K562 (cell line): ENCODE measurements around the gene KRT35. TPM values are rescaled to one million over a fixed set of nuclear protein-coding genes. Genes with fewer than 3 reads are reported as not detected.

Experiments
- ATAC-seq: fragments of 200-7000 bp; cut with Tn5 transposase; 3 replicates; pipeline ENCODE4 v1.9.1; 2020; ENCODE audit warnings: moderate library complexity
- BruUV-seq: library from RNA; stranded (reverse); fragments of 400-500 nt; replicated peaks from 2 replicates; lab custom pipeline; 2021; lab: Mats Ljungman, UMichigan
- CTCF ChIA-PET: fragments of 300-600 bp; formaldehyde crosslinking; extraction: SDS; loops from one replicate; lab custom pipeline; 2021; ENCODE audit warnings: low intra/inter-chr PET ratio; lab: Yijun Ruan, JAX
- POLR2A ChIA-PET: fragments of 300-600, 350-650 bp; sonication (Branson Sonifier 250); formaldehyde crosslinking; extraction: SDS; loops from one replicate; lab custom pipeline; 2021; ENCODE audit warnings: antibody characterized with exemption, inconsistent platforms; lab: Yijun Ruan, JAX
- DNase-seq, 4 experiments: peaks; one replicate each; pipeline versions ENCODE4 v3.0.0 to v3.0.0-alpha.2; 2011 to 2018; ENCODE audit warnings: low spot score in 3 of 4, mixed read lengths in 3 of 4; ENCODE audit errors: extremely low read depth in 1 of 4
- FAIRE-seq: peaks from 2 replicates; lab custom pipeline; 2011; peaks lifted over from hg19 to GRCh38; lab: Jason Lieb, UNC
- H2AFZ ChIP-seq: 2 replicates; pipeline ENCODE4 v1.6.0; 2011; ENCODE audit warnings: low read depth, low read length, control low read depth, inconsistent platforms
- H3K27ac ChIP-seq: fragments of 200-600 bp; 3 replicates; pipeline ENCODE4 v1.8.0; 2011; ENCODE audit warnings: low read depth, mild to moderate bottlenecking, control low read depth, inconsistent platforms, low read length, moderate library complexity, mixed read lengths; ENCODE audit errors: extremely low read depth
- H3K27me3 ChIP-seq, 2 experiments: fragments of 300-600 bp in 1 of 2; 2 replicates in 1 of 2; 3 replicates in 1 of 2; pipeline versions ENCODE4 v1.6.0 to v1.8.0; 2011; ENCODE audit warnings: inconsistent platforms in 2 of 2, low read length in 2 of 2, mild to moderate bottlenecking in 1 of 2, mixed read lengths in 1 of 2, moderate library complexity in 1 of 2; ENCODE audit not compliant: control insufficient read depth in 2 of 2, insufficient read depth in 2 of 2
- H3K36me3 ChIP-seq: fragments of 300-600 bp; 3 replicates; pipeline ENCODE4 v1.8.0; 2011; ENCODE audit warnings: mild to moderate bottlenecking, low read length, inconsistent platforms; ENCODE audit not compliant: control insufficient read depth, insufficient read depth
- H3K4me1 ChIP-seq, 2 experiments: fragments of 200-600 bp in 1 of 2; replicated peaks in 1 of 2; 2 replicates in 1 of 2; 3 replicates in 1 of 2; pipeline versions ENCODE4 v1.5.1 to v1.8.0; 2011; ENCODE audit warnings: inconsistent platforms in 2 of 2, low read length in 2 of 2, mild to moderate bottlenecking in 1 of 2, mixed read lengths in 1 of 2, moderate library complexity in 1 of 2; ENCODE audit not compliant: control insufficient read depth in 2 of 2, insufficient read depth in 2 of 2
- H3K4me2 ChIP-seq: 2 replicates; pipeline ENCODE4 v1.6.1; 2011; ENCODE audit warnings: low read length, control low read depth, inconsistent platforms, mixed read lengths; ENCODE audit not compliant: insufficient read depth
- H3K4me3 ChIP-seq: fragments of 200-600 bp; sonication (generic), shearing (Covaris generic); 2 replicates; pipeline ENCODE4 v1.5.1; 2016; ENCODE audit warnings: control low read depth, inconsistent platforms
- H3K79me2 ChIP-seq: fragments of 200-600 bp; 3 replicates; pipeline ENCODE4 v1.8.0; 2011; ENCODE audit warnings: low read length, inconsistent platforms; ENCODE audit not compliant: control insufficient read depth, insufficient read depth
- H3K9ac ChIP-seq, 2 experiments: 2 replicates each; pipeline versions ENCODE4 v1.6.0 to v1.6.1; 2011; ENCODE audit warnings: low read depth in 2 of 2, low read length in 2 of 2, control low read depth in 1 of 2, inconsistent platforms in 1 of 2, mild to moderate bottlenecking in 1 of 2, mixed read lengths in 1 of 2; ENCODE audit not compliant: insufficient read depth in 1 of 2
- H3K9me1 ChIP-seq: one replicate; pipeline ENCODE4 v1.6.0; 2011; ENCODE audit warnings: inconsistent platforms, mild to moderate bottlenecking, low read length, moderate library complexity; ENCODE audit not compliant: control insufficient read depth, insufficient read depth
- H3K9me3 ChIP-seq: replicated peaks from 2 replicates; pipeline ENCODE4 v1.5.1; 2011; ENCODE audit warnings: low read depth, low read length, inconsistent platforms; ENCODE audit not compliant: control insufficient read depth, insufficient read depth
- H4K20me1 ChIP-seq: replicated peaks from 2 replicates; pipeline ENCODE4 v1.6.1; 2011; ENCODE audit warnings: low read length, inconsistent platforms, mixed read lengths; ENCODE audit not compliant: control insufficient read depth, insufficient read depth
- CBX8 ChIP-seq: fragments of 200-600 bp; sonication (generic); IDR thresholded peaks from 2 replicates; pipeline ENCODE4 v1.6.1; 2012; ENCODE audit warnings: borderline replicate concordance, mixed run types, low read depth, mild to moderate bottlenecking, moderate library complexity, mixed read lengths, low read length, control low read depth, inconsistent platforms; ENCODE audit not compliant: poor library complexity, severe bottlenecking; ENCODE audit errors: extremely low read depth
- ETS1 ChIP-seq: conservative IDR thresholded peaks from 2 replicates; pipeline ENCODE4 v1.6.1; 2011; ENCODE audit warnings: low read depth, mild to moderate bottlenecking, low read length; ENCODE audit not compliant: control insufficient read depth
- IRF2 ChIP-seq: sonication (generic); formaldehyde crosslinking; IDR thresholded peaks from 2 replicates; pipeline ENCODE4 v1.8.1; 2022; ENCODE audit warnings: mild to moderate bottlenecking, missing genetic modification reagents
- KDM4B ChIP-seq, 2 experiments: fragments of 450-650 bp in 1 of 2; sonication (generic) in 1 of 2; IDR thresholded peaks; 2 replicates each; pipeline ENCODE4 v1.6.1; 2016 to 2017; ENCODE audit warnings: borderline replicate concordance in 2 of 2, antibody characterized with exemption in 1 of 2, low read depth in 1 of 2, mild to moderate bottlenecking in 1 of 2
- KLF10 ChIP-seq: fragments of 250-450 bp; sonication (Bioruptor Pico); IDR thresholded peaks from 2 replicates; pipeline ENCODE4 v1.6.1; 2021; ENCODE audit warnings: matching md5 sums
- TFAM ChIP-seq: fragments of 250-450 bp; sonication (Bioruptor Pico); conservative IDR thresholded peaks from 2 replicates; pipeline ENCODE4 v1.5.0; 2021; ENCODE audit warnings: mild to moderate bottlenecking, moderate library complexity
- TFE3 ChIP-seq: fragments of 450-650 bp; formaldehyde crosslinking; IDR thresholded peaks from 2 replicates; pipeline ENCODE4 v1.4.0; 2020; ENCODE audit warnings: mild to moderate bottlenecking, mixed read lengths
- ZNF589 ChIP-seq: fragments of 200-800 bp; sonication (Bioruptor generic); IDR thresholded peaks from 2 replicates; pipeline ENCODE4 v1.6.1; 2016; ENCODE audit warnings: low read depth, missing genetic modification characterization, missing compliant biosample characterization
- ZSCAN29 ChIP-seq: fragments of 450-650 bp; IDR thresholded peaks from 2 replicates; pipeline ENCODE4 v1.6.1; 2017
- WGBS: fragments of 100-300 bp; shearing (Covaris generic); methylation state at CpG from one replicate; pipeline ENCODE4 v1.1.6; 2016; ENCODE audit warnings: low coverage, mixed read lengths; ENCODE audit not compliant: insufficient coverage; ENCODE audit errors: missing lambda C conversion rate; 5-methylcytosine and 5-hydroxymethylcytosine counted together
- in situ Hi-C: fragments of 300-500 bp; cut with MboI; formaldehyde crosslinking; loops from 4 replicates; pipeline ENCODE4 v1.15.0; 2018; ENCODE audit warnings: inconsistent platforms, mixed read lengths
- intact Hi-C: fragments of 100-400 bp; cut with micrococcal nuclease; formaldehyde crosslinking; loops from 2 replicates; pipeline ENCODE4 v1.14.2; 2022
- polyA plus RNA-seq, 8 experiments: library from polyadenylated mRNA; depleted of rRNA in 4 of 8; stranded (reverse) in 5 of 8; unstranded in 3 of 8; fragments of >200 nt; fragmentation: Nextera tagmentation in 2 of 8; fragmentation: Illumina TruSeq in 1 of 8; extraction: Ambion mirVana in 2 of 8; extraction: Trizol in 1 of 8; gene quantifications; 2 replicates each; pipeline versions ENCODE4 v1.2.1 to v1.2.3, GENCODE V29; 2011 to 2014; ENCODE audit warnings: inconsistent platforms in 1 of 8, missing spikeins in 1 of 8
- total RNA-seq, 7 experiments: library from RNA; depleted of rRNA in 6 of 7; stranded (reverse); fragments of >200 nt in 6 of 7; fragmentation: Illumina TruSeq in 2 of 7; extraction: Trizol in 2 of 7; gene quantifications; 2 replicates each; pipeline versions ENCODE4 v1.2.1 to v1.2.3, GENCODE V29; 2011 to 2021; ENCODE audit warnings: low replicate concordance in 1 of 7

The KRT35 gene
- total and polyA plus RNA-seq, 9 of the 15 experiments (the other 6 are each of a cell fraction or from before 2014, with no cell fraction given), result not detected

- ATAC-seq (no peak), DNase-seq (no peak), FAIRE-seq (no peak)
- Histone ChIP-seq H3K36me3 (no peaks in the 10 kb centered on the region), H4K20me1 (no peaks in the 10 kb centered on the region), H3K27me3 (peaks cover 31 to 70% of the 10 kb centered on the region in 2 experiments), H3K27ac (no peak overlapping the region), H3K4me2 (no peak overlapping the region), H3K9me1 (no peaks in the 10 kb centered on the region), H3K9ac (no peak overlapping the region), H2AFZ (no peak overlapping the region), H3K4me3 (no peak overlapping the region), H3K4me1 (peaks cover 0 to 2% of the 10 kb centered on the region in 2 experiments; a peak in 1 of 5 replicates), H3K79me2 (no peaks in the 10 kb centered on the region), H3K9me3 (no peaks in the 10 kb centered on the region)
- TF ChIP-seq TFE3 (no peak), IRF2 (no peak), KLF10 (CRISPR knock-in tag) (no peak), KDM4B (IDR thresholded peaks at IDR 0.05; ENCODE audit: borderline replicate concordance in 2 of 2, low read depth in 1 of 2) (no peak), ZSCAN29 (no peak), TFAM (CRISPR knock-in tag) (no peak), CBX8 (no peak), ETS1 (no peak), ZNF589 (CRISPR knock-in tag) (no peak)
- BruUV-seq, result no TSS peak
- WGBS, result 1% methylated on average over 6 of the region's 6 CpGs
- in situ Hi-C loops, result no loop called here
- CTCF ChIA-PET, result no interaction called here
- POLR2A ChIA-PET, result interaction anchor here (0.6 kb wide), 1 partner anchor 138 kb away, joined by 3 read pairs; no protein-coding TSS in a partner anchor
- intact Hi-C loops, result no loop called here
Observed at GRCh38 chr17:41464682-41465081, 16.3 kb downstream of the KRT35 start.
